GM18520 (cell line): ENCODE results near the gene OSBPL5.
"Not testable (repeated sequence)": the region's sequence is repeated elsewhere in the genome, so short reads cannot be mapped to it uniquely, and the experiment has no call there.

ENCODE experiments used
- ATAC-seq: cut with Tn5 transposase; IDR thresholded peaks from one replicate; pipeline ENCODE4 v1.9.1; 2021; ENCODE audit not compliant: unreplicated experiment

OSBPL5 gene

DNA sequence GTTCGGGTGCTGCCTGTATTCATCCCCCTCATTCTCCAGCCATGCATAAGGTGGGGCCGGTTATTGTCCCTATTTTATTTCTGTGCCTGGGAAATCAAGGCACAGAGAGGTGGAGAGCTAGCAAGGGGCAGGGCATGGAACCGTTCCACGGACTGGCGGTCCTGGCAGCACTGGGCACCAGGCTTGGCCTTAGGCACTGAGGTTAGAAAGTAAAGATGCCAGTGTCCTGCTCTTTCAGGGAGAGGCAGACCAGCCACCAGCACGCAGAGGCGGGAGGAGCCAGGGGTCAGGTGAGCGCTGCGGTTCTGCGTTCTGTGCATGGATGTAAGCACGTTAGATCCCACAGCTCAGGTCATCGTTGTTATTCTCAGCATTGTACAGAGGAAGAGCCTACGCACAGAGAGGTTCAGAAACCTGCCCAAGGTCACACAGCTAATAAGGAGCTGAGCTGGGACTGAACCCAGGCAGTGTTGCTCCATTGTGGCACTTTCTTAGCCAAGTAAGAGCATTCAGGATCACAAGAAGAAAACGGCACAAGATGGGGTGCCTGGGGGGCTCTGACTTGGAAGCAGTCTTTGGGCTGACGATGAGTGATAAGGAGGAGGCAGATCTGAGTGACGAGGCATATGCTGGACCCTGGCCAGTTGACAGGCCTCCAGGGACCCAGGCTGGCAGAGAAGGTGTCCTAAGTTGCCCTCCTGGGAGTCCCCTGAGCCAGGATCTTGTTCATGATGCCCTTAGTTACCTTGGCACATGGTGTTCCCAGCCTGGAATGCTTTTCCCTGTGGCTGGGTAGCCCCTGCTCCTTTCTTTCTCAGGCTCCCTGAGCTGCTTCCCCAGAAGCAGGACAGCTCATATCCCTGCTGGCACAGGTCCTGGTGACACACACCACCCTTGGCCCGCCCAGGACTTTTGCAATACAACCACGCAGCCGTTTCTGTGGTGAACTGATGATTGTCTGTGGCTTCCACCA is 41.1 kb downstream of the OSBPL5 start:
- ATAC-seq: no peak

- ATAC-seq: no peak
These were observed 41.8 kb downstream of the OSBPL5 start for GRCh38 chr11:3123305-3123704.

DNA sequence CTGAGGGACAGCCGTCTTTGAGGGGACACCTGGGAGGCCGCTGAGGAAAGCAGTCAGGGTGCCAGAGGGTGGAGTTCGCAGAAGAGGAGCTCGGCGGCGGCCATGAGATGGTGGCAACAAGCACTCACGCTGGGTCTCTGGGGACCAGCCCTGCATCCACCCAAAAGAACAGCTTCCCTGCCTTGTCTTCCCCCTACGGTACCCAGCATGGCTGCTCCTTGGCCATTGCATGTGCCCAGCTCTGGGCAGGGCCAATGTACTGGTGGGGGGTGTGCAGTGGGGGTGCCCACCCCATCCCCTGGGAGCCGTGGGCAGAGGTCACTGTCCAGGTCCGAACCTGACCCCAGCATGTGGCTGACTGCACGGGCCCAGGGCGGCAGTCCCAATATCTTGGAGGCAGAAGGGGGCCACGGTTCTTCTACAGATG is 42.3 kb downstream of the OSBPL5 start:
- no peak for ATAC-seq

GRCh38 chr11:3121931-3122774 is 43.0 kb downstream of the OSBPL5 start:
- ATAC-seq: no peak

- no peak for ATAC-seq
These were observed 43.7 kb downstream of the OSBPL5 start for GRCh38 chr11:3121416-3121815.

DNA sequence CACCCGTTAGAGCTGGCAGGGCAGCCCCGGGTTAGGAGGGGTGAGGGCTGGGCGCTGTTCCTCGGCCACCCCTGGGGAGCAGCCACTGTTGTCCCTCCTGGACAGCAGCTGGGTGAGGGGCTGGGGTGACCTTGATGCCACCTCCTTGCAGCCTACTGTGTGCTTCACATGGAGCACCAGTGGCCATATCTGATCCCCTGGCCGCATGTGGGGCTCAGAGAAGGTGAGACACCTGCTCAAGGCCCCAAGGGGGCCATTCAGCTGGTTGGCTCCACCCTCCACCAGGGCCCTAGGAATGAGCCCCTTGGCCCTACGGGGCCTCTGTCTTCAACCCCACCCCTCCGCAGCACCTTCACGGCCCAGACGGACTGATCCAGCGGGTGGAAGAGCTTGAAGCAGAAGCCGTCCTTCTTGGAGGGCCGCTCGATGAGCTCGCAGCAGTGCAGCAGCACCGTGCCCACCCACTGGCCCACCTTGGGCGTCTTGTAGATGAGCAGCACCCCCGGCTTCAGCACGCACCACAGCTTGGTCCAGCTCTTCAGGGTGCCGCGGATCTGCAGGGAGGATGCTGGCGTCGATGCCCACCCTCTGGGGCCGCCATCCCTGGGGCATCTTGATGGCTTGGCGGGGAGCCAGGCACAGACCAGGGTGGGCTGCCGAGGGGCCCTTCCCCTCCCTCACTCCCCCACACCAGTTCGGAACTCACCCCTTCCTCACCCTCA is 44.9 kb downstream of the OSBPL5 start:
- no peak for ATAC-seq

DNA sequence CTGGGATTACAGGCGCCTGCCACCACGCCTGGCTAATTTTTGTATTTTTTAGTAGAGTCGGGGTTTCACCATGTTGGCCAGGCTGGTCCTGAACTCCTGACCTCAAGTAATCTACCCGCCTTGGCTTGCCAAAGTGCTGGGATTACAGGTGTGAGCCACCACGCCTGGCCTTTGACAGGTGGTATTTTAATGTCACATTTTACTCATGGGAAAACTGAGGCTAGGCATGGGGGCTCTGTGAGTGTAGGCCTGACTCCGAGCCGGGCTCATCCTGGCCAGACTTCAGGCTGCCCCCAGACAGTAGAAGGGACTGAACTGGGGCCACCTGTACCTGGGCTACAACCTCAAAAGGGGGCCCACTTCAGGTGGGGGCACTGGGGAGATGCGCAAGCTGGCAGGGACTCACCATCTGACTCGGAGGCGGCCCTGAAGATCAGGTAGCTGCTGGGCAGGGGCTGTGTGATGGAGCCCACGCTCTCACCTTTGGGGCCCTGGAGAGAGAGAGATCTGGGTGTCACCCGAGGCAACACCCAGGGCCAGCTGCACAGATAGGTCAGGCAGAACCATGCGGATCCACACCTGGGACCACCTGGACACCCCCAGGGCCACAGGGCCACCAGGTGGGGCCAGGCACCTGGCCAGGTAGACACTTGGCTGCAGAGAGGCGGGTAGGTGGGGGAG is 45.8 kb downstream of the OSBPL5 start:
- no peak for ATAC-seq

- no peak for ATAC-seq
These were observed 49.8 kb downstream of the OSBPL5 start for GRCh38 chr11:3115321-3115720.

- ATAC-seq: not testable (repeated sequence)
These were observed 51.4 kb downstream of the OSBPL5 start for GRCh38 chr11:3113661-3114060.

DNA sequence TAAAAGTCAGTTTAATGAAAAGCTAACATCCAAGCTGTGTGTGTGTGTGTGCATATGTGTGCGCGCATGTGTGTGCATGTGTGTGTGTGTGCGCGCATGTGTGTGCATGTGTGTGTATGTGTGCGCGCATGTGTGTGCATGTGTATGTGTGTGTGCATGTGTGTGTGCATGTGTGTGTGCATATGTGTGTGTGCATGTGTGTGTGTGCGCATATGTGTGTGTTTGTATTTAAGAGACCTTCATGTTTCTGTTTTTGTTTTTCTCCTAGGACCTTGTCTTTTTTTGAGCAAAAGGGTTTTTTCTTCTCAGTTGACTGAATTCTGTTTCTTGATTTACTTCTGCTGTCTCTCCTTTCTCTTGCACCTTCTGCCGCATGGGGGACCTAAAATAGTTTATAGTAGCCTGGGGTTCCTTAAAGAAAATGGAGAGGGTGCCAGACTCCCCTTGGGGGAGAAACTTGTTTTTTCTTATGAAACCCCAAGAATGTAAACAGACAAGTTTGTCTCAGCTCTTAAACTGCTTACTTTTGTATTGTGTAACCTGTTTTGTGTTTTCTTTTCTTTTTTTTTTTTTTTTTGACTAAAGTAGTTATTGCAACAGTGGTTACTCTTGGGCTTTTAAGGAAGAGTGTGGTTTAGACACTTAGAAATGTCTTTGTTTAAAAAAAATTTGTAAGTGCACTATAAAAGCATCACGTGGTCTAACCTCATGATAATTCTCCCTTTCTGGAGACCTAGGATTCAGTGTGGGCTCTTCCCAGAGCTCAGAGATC is 53.0 kb downstream of the OSBPL5 start:
- no peak for ATAC-seq

GRCh38 chr11:3111466-3111865 is 53.6 kb downstream of the OSBPL5 start:
- ATAC-seq: no peak

DNA sequence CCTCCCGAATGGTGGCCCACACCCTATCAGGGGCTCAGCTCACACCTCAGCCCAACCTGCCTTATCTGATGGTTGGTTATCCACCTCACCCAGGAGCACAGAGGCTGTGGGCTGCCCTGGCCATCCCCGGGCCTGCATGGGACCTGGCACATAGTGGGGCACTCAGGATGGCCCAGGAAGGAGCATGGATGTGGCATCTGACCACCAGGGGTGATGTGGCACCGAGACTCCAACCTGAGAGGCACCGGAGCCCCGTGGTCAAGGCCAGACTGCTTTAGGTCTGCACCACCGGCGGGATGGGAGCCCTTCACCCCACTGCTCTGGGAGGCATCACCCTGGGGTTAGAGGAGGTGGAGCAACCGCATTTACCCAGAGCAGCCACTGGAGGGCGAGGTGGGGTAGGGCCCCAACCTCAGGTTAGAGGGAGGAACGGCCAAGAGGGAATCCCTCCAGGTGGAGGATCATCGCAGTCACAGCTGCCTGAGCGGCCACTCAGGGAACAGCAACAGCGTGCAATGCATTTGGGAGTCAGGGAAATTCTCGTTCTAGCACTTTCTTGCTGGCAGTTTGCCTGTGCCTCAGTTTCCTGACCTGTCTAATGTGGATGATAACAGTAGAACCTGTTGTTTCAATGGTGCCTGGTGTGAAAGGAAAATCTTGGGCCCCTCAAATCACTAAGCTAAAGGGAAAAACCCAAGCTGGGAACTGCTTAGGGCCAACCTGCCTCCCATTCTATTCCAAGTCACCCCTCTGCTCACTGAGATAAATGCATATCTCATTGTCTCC is 55.0 kb downstream of the OSBPL5 start:
- no peak for ATAC-seq

- ATAC-seq: no peak
These were observed 55.7 kb downstream of the OSBPL5 start for GRCh38 chr11:3109434-3109833.

GRCh38 chr11:3108183-3108721 is 56.9 kb downstream of the OSBPL5 start:
- ATAC-seq: no peak

DNA sequence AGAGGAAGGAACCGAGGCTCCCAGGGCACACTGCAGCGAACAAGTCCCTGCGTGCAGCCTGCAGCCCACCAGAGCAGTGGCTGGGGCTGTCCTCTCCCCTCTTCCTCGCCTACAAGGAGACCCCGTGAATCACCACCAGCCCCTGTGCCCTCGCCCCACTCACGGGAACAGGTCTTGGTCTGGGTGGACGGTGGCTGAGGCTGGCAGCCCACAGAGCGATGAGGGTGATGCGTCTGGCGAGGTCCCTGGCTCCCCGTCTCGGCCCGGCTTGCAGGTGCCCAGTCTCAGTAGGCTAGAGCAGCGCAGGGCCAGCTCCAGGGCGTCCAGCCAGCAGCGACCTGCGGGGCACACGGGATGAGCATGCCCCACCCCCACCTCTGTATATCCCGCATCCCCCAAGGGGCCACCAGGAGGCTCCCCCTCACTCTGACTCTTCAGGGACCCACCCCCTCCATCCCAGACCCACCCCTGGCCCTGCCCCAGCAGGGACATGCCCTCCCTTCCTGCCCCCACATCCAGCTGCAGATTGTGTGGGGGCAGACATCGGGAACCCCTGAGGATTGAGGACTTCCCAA is 57.4 kb downstream of the OSBPL5 start:
- no peak for ATAC-seq

DNA sequence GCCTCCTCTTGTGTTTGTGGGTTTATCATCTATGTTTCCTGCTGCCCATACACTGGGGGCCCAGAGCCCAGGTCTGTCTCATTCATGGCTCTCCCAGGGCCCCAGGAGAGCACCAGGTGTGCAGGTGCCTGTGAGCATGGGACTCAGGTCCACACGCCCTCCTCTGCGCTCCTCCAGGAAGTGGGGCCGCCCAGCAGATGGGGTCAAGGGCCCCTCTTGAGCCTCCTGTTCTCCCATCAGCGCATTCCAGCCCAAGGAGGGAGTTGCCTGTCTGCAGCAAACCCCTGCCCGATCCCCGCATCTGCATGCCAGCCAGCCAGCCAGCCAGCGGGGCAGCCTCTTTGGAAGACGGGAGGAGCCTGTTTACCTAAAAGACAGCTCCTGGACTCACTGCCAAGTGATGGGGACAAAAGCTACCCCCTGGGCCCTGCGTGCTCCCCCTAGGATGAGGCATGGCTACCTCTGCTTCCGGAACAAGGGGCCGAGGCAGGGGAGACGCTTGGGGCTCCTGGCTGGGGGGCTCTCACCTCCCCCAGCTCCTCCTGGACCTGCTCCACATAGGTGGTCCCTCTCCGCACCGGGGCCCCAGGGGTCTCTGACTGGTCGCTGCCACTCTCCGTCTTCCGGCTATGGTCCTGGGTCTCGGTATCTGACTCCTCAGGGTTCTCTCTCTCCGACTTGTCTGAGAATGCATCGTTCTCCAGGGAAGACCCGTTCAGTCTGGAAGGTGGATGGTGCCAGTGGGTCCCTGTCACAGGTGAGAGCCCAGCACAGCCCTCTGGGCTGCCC is 58.2 kb downstream of the OSBPL5 start:
- no peak for ATAC-seq
